ENCODE data around the gene SREK1IP1.

Gene SREK1IP1

DNA sequence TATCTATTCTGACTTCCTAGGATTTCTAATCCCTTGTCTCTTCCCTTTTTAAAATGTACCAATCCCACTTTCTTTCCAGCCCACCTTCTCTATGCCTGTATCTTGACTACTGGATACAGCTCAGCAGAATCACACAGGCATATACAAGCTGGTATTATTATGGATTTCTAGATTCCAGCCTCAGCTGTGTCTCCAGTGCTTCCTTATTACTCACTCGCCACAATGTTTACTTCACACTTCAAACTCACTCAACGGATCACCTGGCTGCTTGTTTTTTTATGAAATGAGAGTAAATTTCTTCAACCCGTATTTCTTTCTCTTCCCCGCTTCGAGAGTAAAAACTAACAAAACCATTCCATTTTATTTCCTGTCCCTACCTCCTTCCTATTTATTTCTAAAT, 39.0 kb upstream of the SREK1IP1 start:
- no peak overlapping the region for H3K4me2 ChIP-seq (ENCODE audit: low read length)
- H3K36me3 ChIP-seq (replicated peaks; ENCODE audit: low read depth, low read length) = no peaks in the 10 kb centered on the region
- H4K20me1 ChIP-seq (ENCODE audit: insufficient read depth, low read length) = no peaks in the 10 kb centered on the region
- no peaks in the 10 kb centered on the region for H3K27me3 ChIP-seq (ENCODE audit: low read depth, low read length)
- H3K27ac ChIP-seq (ENCODE audit: low read length) = no peak overlapping the region
- no peaks in the 10 kb centered on the region for H3K79me2 ChIP-seq (ENCODE audit: low read length)
- no peak overlapping the region for H3K9ac ChIP-seq (ENCODE audit: low read length)
- no peaks in the 10 kb centered on the region for H3K4me1 ChIP-seq (ENCODE audit: low read length)
- no peak overlapping the region for H3K4me3 ChIP-seq (ENCODE audit: low read length)
- H2AFZ ChIP-seq (ENCODE audit: low read depth, low read length) = no peak overlapping the region
- TF ChIP-seq, protein P1, sequence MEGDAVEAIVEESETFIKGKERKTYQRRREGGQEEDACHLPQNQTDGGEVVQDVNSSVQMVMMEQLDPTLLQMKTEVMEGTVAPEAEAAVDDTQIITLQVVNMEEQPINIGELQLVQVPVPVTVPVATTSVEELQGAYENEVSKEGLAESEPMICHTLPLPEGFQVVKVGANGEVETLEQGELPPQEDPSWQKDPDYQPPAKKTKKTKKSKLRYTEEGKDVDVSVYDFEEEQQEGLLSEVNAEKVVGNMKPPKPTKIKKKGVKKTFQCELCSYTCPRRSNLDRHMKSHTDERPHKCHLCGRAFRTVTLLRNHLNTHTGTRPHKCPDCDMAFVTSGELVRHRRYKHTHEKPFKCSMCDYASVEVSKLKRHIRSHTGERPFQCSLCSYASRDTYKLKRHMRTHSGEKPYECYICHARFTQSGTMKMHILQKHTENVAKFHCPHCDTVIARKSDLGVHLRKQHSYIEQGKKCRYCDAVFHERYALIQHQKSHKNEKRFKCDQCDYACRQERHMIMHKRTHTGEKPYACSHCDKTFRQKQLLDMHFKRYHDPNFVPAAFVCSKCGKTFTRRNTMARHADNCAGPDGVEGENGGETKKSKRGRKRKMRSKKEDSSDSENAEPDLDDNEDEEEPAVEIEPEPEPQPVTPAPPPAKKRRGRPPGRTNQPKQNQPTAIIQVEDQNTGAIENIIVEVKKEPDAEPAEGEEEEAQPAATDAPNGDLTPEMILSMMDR (IDR thresholded peaks at IDR 0.05; ENCODE audit: low read depth, low read length) = no peak
- no peak for TF ChIP-seq EZH2phosphoT487 (IDR thresholded peaks at IDR 0.05; ENCODE audit: low read depth)
- H3K9me3 ChIP-seq (ENCODE audit: insufficient read depth, low read length) = no peaks in the 10 kb centered on the region

DNA sequence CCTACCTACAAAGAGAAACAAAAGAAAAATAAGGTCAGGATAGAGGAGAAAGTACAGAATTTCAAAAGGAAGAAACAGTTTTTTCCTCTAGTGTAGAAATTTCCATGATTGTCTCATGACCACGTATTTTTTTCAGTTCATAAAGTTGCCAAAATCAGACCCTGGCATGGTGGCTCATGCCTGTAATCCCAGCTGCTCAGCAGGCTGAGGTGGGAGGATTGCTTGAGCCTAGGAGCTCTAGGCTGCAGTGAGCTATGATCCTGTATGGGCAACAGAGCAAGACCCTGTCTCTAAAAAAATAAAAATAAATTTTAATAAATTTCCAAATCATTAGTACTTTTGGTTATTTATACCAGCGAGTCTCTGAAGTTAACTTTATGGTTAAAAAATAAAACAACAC, 38.0 kb upstream of the SREK1IP1 start:
- H3K9me3 ChIP-seq (ENCODE audit: insufficient read depth, low read length) = no peaks in the 10 kb centered on the region
- H3K79me2 ChIP-seq (ENCODE audit: low read length) = no peaks in the 10 kb centered on the region
- no peak overlapping the region for H3K9ac ChIP-seq (ENCODE audit: low read length)
- no peaks in the 10 kb centered on the region for H3K4me1 ChIP-seq (ENCODE audit: low read length)
- no peak overlapping the region for H3K4me3 ChIP-seq (ENCODE audit: low read length)
- no peaks in the 10 kb centered on the region for H4K20me1 ChIP-seq (ENCODE audit: insufficient read depth, low read length)
- H3K4me2 ChIP-seq (ENCODE audit: low read length) = no peak overlapping the region
- no peaks in the 10 kb centered on the region for H3K27me3 ChIP-seq (ENCODE audit: low read depth, low read length)
- TF ChIP-seq, protein P1 (IDR thresholded peaks at IDR 0.05; ENCODE audit: low read depth, low read length) = no peak
- no peak overlapping the region for H3K27ac ChIP-seq (ENCODE audit: low read length)
- no peaks in the 10 kb centered on the region for H3K36me3 ChIP-seq (replicated peaks; ENCODE audit: low read depth, low read length)
- no peak overlapping the region for H2AFZ ChIP-seq (ENCODE audit: low read depth, low read length)

DNA sequence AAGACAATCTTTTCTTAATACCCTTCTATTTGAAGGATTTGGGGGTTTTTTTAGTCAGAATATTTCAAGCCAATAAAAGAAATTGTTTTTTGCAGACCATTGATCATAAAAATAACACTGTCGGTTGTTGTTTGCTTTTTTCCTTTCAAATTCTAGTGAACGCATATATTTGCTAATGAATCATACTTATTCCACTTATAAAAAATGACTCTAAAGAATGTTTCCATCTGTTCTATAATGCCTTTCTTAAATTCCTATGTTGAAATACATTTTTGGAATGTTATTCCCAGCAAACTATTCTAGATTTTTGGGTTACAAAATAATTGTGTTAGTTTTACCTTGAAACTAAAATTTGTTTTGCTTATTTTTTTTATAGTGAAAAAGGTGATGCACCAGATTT, 32.4 kb upstream of the SREK1IP1 start:
- TF ChIP-seq EZH2phosphoT487 (IDR thresholded peaks at IDR 0.05; ENCODE audit: low read depth) = no peak
- TF ChIP-seq, protein P1 (IDR thresholded peaks at IDR 0.05; ENCODE audit: low read depth, low read length) = no peak
- Histone ChIP-seq H3K27me3 (ENCODE audit: low read depth, low read length) (no peaks in the 10 kb centered on the region), H4K20me1 (ENCODE audit: insufficient read depth, low read length) (no peaks in the 10 kb centered on the region), H3K9ac (ENCODE audit: low read length) (no peak overlapping the region), H3K4me1 (ENCODE audit: low read length) (no peaks in the 10 kb centered on the region), H3K4me3 (ENCODE audit: low read length) (no peak overlapping the region), H3K36me3 (replicated peaks; ENCODE audit: low read depth, low read length) (no peaks in the 10 kb centered on the region), H2AFZ (ENCODE audit: low read depth, low read length) (no peak overlapping the region), H3K9me3 (ENCODE audit: insufficient read depth, low read length) (no peaks in the 10 kb centered on the region), H3K27ac (ENCODE audit: low read length) (no peak overlapping the region), H3K4me2 (ENCODE audit: low read length) (no peak overlapping the region), H3K79me2 (ENCODE audit: low read length) (no peaks in the 10 kb centered on the region)

DNA sequence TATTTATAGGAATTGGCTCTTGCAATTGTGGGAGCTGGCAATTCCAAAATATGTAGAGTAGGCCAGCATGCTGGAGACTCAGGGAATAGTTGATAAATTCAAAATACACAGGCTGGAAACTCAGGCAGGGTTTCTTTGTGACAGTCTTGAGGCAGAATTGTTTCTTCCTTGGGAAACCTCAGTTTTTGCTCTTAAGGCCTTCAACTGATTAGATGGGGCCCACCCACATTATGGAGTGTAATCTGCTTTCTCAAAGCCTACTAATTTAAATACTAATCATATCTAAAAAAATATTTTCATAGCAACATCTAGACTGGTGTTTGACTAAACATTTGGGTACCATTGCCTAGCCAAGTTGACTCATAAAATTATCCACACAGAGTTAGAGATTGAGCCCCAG, 27.8 kb upstream of the SREK1IP1 start:
- Histone ChIP-seq H3K9me3 (ENCODE audit: insufficient read depth, low read length) (no peaks in the 10 kb centered on the region), H3K79me2 (ENCODE audit: low read length) (no peaks in the 10 kb centered on the region), H2AFZ (ENCODE audit: low read depth, low read length) (no peak overlapping the region), H3K9ac (ENCODE audit: low read length) (no peak overlapping the region), H3K27ac (ENCODE audit: low read length) (no peak overlapping the region), H3K4me1 (ENCODE audit: low read length) (no peaks in the 10 kb centered on the region), H3K36me3 (replicated peaks; ENCODE audit: low read depth, low read length) (no peaks in the 10 kb centered on the region), H4K20me1 (ENCODE audit: insufficient read depth, low read length) (no peaks in the 10 kb centered on the region), H3K4me2 (ENCODE audit: low read length) (no peak overlapping the region), H3K4me3 (ENCODE audit: low read length) (no peak overlapping the region), H3K27me3 (ENCODE audit: low read depth, low read length) (no peaks in the 10 kb centered on the region)
- TF ChIP-seq EZH2phosphoT487 (IDR thresholded peaks at IDR 0.05; ENCODE audit: low read depth) = no peak
- TF ChIP-seq, protein P1 (IDR thresholded peaks at IDR 0.05; ENCODE audit: low read depth, low read length) = no peak
